GM18907 (cell line): ENCODE measurements around the gene LRBA.
"Not testable (repeated sequence)": the region's sequence is repeated elsewhere in the genome, so short reads cannot be mapped to it uniquely, and the experiment has no call there.

Source experiments
- ATAC-seq: cut with Tn5 transposase; IDR thresholded peaks from one replicate; pipeline ENCODE4 v1.9.1; 2021; ENCODE audit warnings: mild to moderate bottlenecking, moderate library complexity; ENCODE audit not compliant: unreplicated experiment

LRBA gene

GRCh38 chr4:150573534-150573933, 441.6 kb downstream of the LRBA start:
- no peak for ATAC-seq

GRCh38 chr4:150572704-150573504, 442.2 kb downstream of the LRBA start:
- ATAC-seq = no peak

- ATAC-seq = no peak
These were observed 444.2 kb downstream of the LRBA start for GRCh38 chr4:150570862-150571261.

GRCh38 chr4:150569998-150570535, 445.0 kb downstream of the LRBA start:
- ATAC-seq = no peak

- ATAC-seq = no peak
These were observed 445.6 kb downstream of the LRBA start for GRCh38 chr4:150569384-150569987.

GRCh38 chr4:150567070-150567469, 448.0 kb downstream of the LRBA start:
- no peak for ATAC-seq

- not testable (repeated sequence) for ATAC-seq
These were observed 450.1 kb downstream of the LRBA start for GRCh38 chr4:150564967-150565366.

- ATAC-seq = no peak
These were observed 452.3 kb downstream of the LRBA start for GRCh38 chr4:150562751-150563150.

GRCh38 chr4:150562250-150562649, 452.8 kb downstream of the LRBA start:
- ATAC-seq = no peak

- no peak for ATAC-seq
These were observed 453.8 kb downstream of the LRBA start for GRCh38 chr4:150561143-150561737.

- not testable (repeated sequence) for ATAC-seq
These were observed 457.3 kb downstream of the LRBA start for GRCh38 chr4:150557811-150558210.

- ATAC-seq = no peak
These were observed 467.8 kb downstream of the LRBA start for GRCh38 chr4:150547154-150547838.

GRCh38 chr4:150546286-150546685, 468.8 kb downstream of the LRBA start:
- no peak for ATAC-seq

GRCh38 chr4:150543042-150543441, 472.0 kb downstream of the LRBA start:
- no peak for ATAC-seq

- ATAC-seq = no peak
These were observed 473.4 kb downstream of the LRBA start for GRCh38 chr4:150541681-150542080.

GRCh38 chr4:150540959-150541360, 474.1 kb downstream of the LRBA start:
- no peak for ATAC-seq

- no peak for ATAC-seq
These were observed 474.5 kb downstream of the LRBA start for GRCh38 chr4:150540536-150540935.

GRCh38 chr4:150537911-150538310, 477.2 kb downstream of the LRBA start:
- ATAC-seq = not testable (repeated sequence)

GRCh38 chr4:150534818-150535217, 480.3 kb downstream of the LRBA start:
- ATAC-seq = no peak

- ATAC-seq = no peak
These were observed 481.4 kb downstream of the LRBA start for GRCh38 chr4:150533673-150534072.

GRCh38 chr4:150525321-150525868, 489.7 kb downstream of the LRBA start:
- no peak for ATAC-seq
